Posterior cingulate gyrus (tissue), 11 donors: ENCODE measurements around the gene MCF2L.
A peak's percentile ranks its signal among the peaks of the same experiment; 100 is the strongest.

ENCODE experiments used
- DNase-seq, 10 donors: peaks; one replicate each; pipeline versions ENCODE4 v3.0.0 to v3.0.0-alpha.2; 2020 to 2021; ENCODE audit warnings: mixed read lengths in 3 of 10
- intact Hi-C: fragments of 100-400 bp; cut with DNase I; formaldehyde crosslinking; loops from one replicate; pipeline ENCODE4 v1.15.1; 2023

MCF2L gene

GRCh38 chr13:112994084-112994780 lies 25.2 kb downstream of the MCF2L start:
- intact Hi-C loops: no loop called here
- peak in 1 of 10 donors; percentile 78 for DNase-seq

- intact Hi-C loops: no loop called here
- DNase-seq: no peak
Measured at GRCh38 chr13:112994781-112995355, 25.9 kb downstream of the MCF2L start.

GRCh38 chr13:112995395-112996191 lies 26.6 kb downstream of the MCF2L start:
- DNase-seq: no peak
- intact Hi-C loops: no loop called here

DNA sequence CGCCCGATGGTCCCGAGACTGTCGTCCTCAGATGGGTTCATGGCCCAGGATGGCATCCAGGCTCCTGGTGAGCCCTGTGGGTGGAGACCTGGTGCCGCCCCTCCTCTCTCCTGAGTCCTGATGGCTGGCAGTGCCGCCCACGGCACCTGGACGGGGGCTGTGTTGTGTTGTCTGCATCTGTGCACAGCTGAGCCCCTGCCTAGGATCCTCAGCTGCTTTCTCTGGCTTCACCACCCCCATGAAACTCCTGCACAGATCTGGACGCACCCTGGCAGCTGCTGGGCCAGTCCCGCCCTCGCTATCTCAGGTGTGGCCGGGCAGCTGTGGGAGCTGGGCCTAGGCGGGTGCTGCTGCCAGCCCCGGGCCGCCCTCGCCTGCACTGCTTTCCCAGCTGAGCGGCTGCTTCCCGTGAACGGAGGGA lies 27.7 kb downstream of the MCF2L start:
- no peak for DNase-seq
- intact Hi-C loops: no loop called here

GRCh38 chr13:112997188-112998130 lies 28.4 kb downstream of the MCF2L start:
- intact Hi-C loops: no loop called here
- DNase-seq: no peak

DNA sequence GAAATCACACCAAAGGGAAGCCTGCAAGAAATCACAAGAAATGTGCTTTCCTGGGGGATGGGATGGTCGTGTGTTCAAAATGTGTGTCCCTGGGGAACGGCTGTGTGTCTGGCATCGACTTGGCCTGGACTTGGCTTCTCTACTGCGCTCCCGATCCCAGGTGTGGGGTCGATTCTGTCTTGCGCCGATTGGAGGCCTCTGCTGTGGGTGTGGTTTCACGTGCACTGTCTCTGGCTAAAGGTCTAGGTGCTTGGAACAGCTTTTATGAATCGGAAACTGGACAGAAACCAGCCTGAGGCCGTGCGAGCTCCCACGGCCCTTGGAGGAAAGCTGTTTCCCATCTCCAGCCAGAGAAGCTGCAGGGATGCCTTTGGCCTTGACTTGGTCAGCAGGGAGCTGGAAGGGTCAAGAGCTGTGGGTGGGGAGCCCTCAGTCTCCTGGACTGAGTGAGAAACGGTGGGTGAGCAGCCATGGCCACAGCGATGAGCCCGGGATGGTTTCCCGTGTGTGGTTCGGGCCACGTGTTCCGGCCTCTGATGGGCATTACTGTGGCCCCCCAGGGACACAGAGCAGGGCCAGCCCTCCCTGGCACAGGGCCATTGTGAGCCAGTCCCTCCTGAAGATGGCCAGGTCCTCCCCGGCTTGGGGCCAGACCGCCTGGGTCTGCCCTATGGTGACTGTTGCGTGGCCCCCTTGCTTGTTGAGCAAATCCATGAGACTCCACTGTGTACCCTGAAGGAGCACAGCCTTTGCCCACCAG lies 29.7 kb downstream of the MCF2L start:
- DNase-seq: no peak
- intact Hi-C loops: no loop called here

GRCh38 chr13:112999414-113000177 lies 30.6 kb downstream of the MCF2L start:
- intact Hi-C loops: no loop called here
- DNase-seq: no peak

DNA sequence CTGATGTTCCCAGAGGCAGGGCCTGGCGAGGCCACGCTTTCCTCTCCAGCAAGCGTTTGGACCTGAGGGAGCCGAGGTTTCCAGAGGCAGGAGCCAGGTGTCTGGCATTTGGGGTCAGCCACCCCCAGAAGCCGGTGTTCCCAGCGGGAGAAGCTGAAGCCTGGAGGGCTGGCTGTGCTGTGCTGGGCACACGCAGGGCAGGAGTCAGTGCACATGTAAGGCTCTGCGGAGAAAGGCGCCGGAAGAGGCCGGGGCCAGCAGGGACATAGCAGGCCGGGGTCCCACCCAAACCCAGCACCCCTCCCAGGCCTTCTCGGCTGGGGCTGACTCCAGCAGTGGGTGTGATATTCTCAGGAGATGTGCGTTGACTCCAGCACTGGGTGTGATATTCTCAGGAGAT lies 31.6 kb downstream of the MCF2L start:
- DNase-seq: no peak
- intact Hi-C loops: no loop called here

GRCh38 chr13:113001241-113002140 lies 32.5 kb downstream of the MCF2L start:
- DNase-seq: peak; percentile 57 to 96 (median 74)
- intact Hi-C loops: no loop called here

DNA sequence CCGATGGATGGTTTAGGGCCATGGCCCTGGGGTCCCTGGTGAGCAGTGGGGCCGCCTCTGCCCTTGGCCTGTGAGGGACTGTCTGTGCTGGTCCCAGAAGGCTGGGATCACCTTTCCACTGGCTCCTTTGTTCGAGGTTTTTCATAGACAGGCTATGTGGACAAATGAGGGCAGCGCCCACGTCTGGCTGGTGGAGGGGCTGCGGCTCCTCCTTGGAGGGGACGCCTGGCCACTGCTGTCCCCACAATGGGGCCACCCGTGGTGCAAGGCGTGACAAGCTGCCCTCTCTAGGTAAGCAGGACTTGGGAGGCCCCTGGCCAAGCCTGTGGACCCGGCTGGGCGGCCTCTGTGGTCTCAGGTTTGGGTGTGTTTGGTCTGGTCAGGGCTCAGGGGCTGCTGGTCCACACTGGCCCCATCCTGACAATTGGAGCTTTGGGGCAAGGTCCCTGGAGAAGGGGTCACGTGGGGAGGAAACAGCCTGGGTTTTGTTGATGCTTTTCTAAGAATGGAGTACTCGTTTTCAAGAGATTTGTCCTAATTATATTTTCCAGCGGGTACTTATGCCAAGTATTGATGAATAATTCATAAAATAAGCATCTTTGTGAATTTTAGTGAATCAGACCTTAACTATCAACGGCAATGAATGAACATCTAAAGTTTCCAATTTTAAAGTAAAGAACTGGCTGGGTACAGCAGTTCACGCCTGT lies 33.3 kb downstream of the MCF2L start:
- intact Hi-C loops: no loop called here

GRCh38 chr13:113002913-113003290 lies 33.9 kb downstream of the MCF2L start:
- no peak for DNase-seq
- intact Hi-C loops: no loop called here

More for the DNA sequence above, 33.3 kb downstream of the MCF2L start:
- no peak for DNase-seq

- intact Hi-C loops: no loop called here
- DNase-seq: no peak
Measured at GRCh38 chr13:113004126-113004525, 35.1 kb downstream of the MCF2L start.

- no peak for DNase-seq
- intact Hi-C loops: no loop called here
Measured at GRCh38 chr13:113005076-113005865, 36.3 kb downstream of the MCF2L start.

GRCh38 chr13:113005997-113006396 lies 37.0 kb downstream of the MCF2L start:
- intact Hi-C loops: no loop called here
- DNase-seq: no peak

DNA sequence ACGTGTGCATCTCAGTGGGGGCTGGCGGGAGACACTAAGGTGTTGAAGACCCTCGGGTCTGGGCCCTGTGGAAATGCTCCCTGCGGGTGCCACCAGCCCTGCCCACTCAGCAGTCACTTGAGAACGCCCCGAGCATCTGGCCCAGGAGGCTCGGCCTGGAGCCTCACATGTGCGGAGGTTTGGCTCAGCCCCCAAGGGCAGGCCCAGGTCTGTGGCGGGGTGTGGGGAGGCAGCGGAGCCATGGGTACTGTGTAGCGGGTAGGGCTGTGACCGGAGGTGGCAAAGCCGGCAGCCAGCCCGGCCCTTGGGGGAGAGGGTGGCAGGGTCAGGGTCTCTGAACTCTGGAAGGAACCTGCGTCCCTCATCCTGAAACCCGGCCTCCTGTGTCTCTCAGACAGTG lies 37.6 kb downstream of the MCF2L start:
- intact Hi-C loops: no loop called here
- DNase-seq: no peak

DNA sequence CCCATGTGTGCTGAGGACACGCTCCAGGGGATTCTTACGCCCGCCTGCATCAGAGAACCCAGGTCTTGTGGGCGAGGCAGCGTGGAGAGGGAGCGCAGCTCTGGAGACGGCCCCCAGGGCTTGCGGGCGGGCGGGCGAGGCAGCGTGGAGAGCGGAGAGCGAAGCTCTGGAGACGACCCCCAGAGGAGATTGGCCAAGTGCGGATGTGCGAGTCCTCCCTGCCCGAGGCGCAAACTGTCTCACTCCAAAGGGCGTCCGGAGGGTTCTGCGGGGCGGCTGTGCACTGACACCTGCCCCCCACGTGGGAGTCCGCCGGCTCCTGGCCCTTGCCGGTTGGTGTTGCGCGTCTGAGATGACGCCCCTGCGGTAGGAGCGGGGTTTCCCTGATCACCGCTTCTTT lies 39.8 kb downstream of the MCF2L start:
- no peak for DNase-seq
- intact Hi-C loops: no loop called here
